ENCODE measurements around the gene GBP7.

Gene GBP7

GRCh38 chr1:89171067-89171438 lies 4.8 kb downstream of the GBP7 start:
- no peak for TF ChIP-seq CTCF (IDR thresholded peaks at IDR 0.05; ENCODE audit: insufficient read depth, low read depth, low read length, missing control alignments)
- no peak overlapping the region for H3K4me3 ChIP-seq (ENCODE audit: low read length)
- DNase-seq (ENCODE audit: low read depth): no peak

DNA sequence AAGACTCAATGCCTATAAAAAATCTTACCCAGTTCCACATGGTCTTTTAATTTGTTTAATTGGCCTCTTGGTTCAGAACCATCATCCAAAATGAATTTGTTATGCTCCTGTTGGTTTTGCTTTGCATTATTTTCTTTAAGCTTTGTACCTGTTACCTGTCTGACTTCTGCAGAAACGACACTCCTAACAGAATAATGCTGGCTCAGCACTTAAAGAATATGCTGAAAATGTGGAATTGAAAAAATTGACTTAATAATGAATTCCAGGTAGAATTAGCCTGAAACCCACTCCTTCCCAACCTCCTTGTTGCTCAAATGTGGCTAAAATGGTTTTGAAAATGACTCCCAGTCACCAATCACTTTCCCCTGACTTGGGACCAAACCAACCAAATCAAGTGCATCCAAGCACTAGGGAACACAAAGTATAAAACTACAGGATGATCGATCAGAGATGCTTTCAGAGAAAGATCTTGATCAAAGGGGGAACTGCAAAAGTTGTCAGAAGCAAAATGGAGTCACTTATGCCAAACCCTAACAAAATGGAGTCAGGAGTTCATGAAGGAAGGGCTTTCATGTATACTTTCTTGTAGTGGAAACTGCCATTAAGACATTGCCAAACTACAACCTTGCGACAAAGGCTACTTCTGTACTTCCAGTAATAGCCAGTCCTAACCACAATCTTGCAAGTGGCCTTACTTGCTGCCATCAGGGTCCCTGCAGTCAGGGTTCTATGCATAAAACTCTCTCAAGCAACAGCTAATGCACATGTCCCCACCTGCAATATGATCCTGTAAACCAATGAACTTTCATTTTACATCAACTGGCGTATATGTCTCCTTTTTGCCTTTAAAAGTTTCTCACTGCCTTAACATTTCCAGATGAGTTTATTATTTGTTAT lies 5.4 kb downstream of the GBP7 start:
- no peak overlapping the region for H3K4me3 ChIP-seq (ENCODE audit: low read length)
- DNase-seq (ENCODE audit: low read depth): no peak
- no peak for TF ChIP-seq CTCF (IDR thresholded peaks at IDR 0.05; ENCODE audit: insufficient read depth, low read depth, low read length, missing control alignments)

DNA sequence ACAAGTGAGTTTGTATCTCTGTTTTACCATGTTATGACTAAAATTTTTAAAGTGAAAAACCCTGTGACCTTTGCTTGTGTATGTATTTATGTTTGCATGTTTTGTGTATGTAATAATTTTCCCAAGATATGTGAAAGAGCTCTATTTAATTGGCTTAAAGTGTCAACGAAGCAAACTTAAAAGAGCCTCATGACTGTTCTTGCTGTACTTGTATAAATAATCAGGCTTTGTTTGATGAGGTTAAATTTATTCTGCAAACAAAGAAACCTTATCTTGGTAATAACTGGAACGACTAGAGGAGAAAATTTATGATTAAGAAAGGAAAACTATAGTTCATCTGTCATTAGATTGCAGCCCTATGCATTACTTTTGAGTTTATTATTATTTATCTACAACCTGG lies 6.6 kb downstream of the GBP7 start:
- DNase-seq (ENCODE audit: low read depth): no peak
- TF ChIP-seq CTCF (IDR thresholded peaks at IDR 0.05; ENCODE audit: insufficient read depth, low read depth, low read length, missing control alignments): no peak
- no peak overlapping the region for H3K4me3 ChIP-seq (ENCODE audit: low read length)

DNA sequence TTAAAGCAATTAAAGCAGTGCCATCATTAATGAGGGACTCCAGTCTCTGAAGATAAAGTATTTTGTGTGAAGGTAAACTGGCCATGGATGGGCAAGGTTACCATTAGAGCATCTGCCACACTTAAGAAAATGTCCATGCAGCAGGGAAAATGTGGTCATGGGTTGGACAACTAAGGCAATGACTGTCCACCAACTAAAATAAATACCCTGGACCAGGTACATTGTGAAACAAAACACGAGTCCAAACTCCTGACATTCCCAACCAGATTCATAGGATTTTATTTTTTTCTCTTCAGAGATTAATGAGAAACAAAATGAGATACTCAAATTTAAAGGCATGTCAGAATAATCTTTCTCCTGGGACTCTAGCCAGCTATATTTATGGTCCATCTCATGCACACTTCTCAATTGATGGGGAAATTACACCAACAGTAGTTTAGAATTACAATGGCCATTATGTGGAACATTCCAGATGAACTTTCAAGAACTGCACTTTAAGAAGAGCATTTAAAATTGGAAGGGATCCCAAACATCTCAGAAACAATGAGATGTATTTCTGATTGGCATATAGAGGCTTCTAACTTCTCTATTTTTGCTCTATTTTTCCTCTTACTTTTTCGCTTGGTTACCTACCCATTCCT lies 8.1 kb downstream of the GBP7 start:
- TF ChIP-seq CTCF (IDR thresholded peaks at IDR 0.05; ENCODE audit: insufficient read depth, low read depth, low read length, missing control alignments): no peak
- DNase-seq (ENCODE audit: low read depth): no peak

DNA sequence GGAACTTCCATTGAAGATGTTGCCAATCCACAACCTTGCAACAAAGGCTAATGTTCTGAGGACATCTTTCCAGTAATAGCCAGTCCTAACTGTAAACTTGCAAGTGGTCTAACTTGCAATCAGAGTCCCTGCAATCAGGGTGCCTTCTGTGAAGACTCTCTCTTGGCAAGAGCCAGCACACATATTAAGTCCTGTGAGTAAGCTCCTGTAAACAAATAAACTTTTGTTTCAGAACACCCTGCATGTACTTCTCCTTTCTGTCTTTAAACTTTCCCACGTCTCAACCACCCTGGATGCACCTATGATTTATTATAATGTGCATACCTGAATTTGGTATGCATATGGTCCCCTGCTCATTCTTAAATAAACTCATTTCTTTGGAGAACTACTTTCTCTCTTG lies 9.1 kb downstream of the GBP7 start:
- no peak overlapping the region for H3K4me3 ChIP-seq (ENCODE audit: low read length)
- DNase-seq (ENCODE audit: low read depth): no peak
- TF ChIP-seq CTCF (IDR thresholded peaks at IDR 0.05; ENCODE audit: insufficient read depth, low read depth, low read length, missing control alignments): no peak

More for the DNA sequence above, 8.1 kb downstream of the GBP7 start:
- no peak overlapping the region for H3K4me3 ChIP-seq (ENCODE audit: low read length)

DNA sequence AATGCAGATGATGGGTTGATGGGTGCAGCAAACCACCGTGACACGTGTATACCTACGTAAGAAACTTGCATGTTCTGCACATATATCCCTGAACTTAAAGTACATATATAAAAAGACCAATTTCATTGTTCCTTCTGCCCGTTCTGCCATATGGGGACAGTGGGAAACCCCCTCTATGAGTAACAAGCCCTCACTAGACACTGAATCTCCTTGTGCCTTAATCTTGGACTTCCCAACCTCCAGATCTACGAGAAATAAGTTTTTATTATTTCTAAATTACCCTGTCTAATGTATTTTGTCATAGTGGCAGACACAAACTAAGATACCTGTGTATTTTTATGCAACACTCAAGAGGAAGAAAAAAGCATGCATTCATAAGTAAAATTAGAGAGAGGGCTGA lies 10.0 kb downstream of the GBP7 start:
- TF ChIP-seq CTCF (IDR thresholded peaks at IDR 0.05; ENCODE audit: insufficient read depth, low read depth, low read length, missing control alignments): no peak
- DNase-seq (ENCODE audit: low read depth): no peak
- H3K4me3 ChIP-seq (ENCODE audit: low read length): no peak overlapping the region

All from epithelial cell of esophagus (primary cell).